NCI-H1417 (cell line): ENCODE results near the gene ARHGDIB.

ENCODE experiments used
- DNase-seq, 3 experiments: peaks; one replicate each; lab custom pipeline; 2025; lab: John Stamatoyannopoulos, UW

The ARHGDIB gene

GRCh38 chr12:14896521-14897169 is 64.8 kb downstream of the ARHGDIB start:
- no peak for DNase-seq

- DNase-seq: no peak
These were observed 67.7 kb downstream of the ARHGDIB start for GRCh38 chr12:14893506-14894250.

GRCh38 chr12:14892726-14893505 is 68.5 kb downstream of the ARHGDIB start:
- DNase-seq: no peak
